K562 (cell line): ENCODE measurements around the gene ZSWIM8. TPM values are rescaled to one million over a fixed set of nuclear protein-coding genes. Genes with fewer than 3 reads are reported as not detected.

Source experiments
- ATF7 ChIP-seq: fragments of 450-650 bp; IDR thresholded peaks from 2 replicates; pipeline ENCODE4 v1.7.1; 2014; ENCODE audit warnings: mild to moderate bottlenecking, moderate library complexity
- BCL6 ChIP-seq: fragments of 250-450 bp; sonication (Bioruptor Pico); IDR thresholded peaks from 2 replicates; pipeline ENCODE4 v1.4.0; 2020
- CREB1 ChIP-seq, 2 experiments: sonication (generic) in 1 of 2; formaldehyde crosslinking in 1 of 2; IDR thresholded peaks; 2 replicates each; pipeline versions ENCODE4 v1.6.1 to v1.8.0; 2012 to 2022; ENCODE audit warnings: inconsistent platforms in 1 of 2, mild to moderate bottlenecking in 1 of 2, missing genetic modification reagents in 1 of 2, moderate library complexity in 1 of 2
- CSDE1 ChIP-seq, 2 experiments: fragments of 450-650 bp; IDR thresholded peaks; 2 replicates each; pipeline ENCODE4 v1.6.1; 2016; ENCODE audit warnings: mild to moderate bottlenecking in 1 of 2
- EGR1 ChIP-seq: fragments of 450-650 bp; conservative IDR thresholded peaks from 2 replicates; pipeline ENCODE4 v1.6.1; 2017; ENCODE audit warnings: mild to moderate bottlenecking
- ELF4 ChIP-seq: fragments of 450-650 bp; formaldehyde crosslinking; IDR thresholded peaks from 2 replicates; pipeline ENCODE4 v1.4.0; 2022; ENCODE audit warnings: missing genetic modification characterization
- EP400 ChIP-seq: fragments of 450-650 bp; IDR thresholded peaks from 2 replicates; pipeline ENCODE4 v1.6.1; 2017; ENCODE audit warnings: antibody characterized with exemption, mild to moderate bottlenecking, moderate library complexity
- FOXK1 ChIP-seq: sonication (generic); formaldehyde crosslinking; IDR thresholded peaks from 2 replicates; pipeline ENCODE4 v1.8.0; 2022; ENCODE audit warnings: missing genetic modification reagents, mild to moderate bottlenecking, borderline replicate concordance
- GABPB1 ChIP-seq: sonication (generic); formaldehyde crosslinking; IDR thresholded peaks from 2 replicates; pipeline ENCODE4 v1.8.0; 2022; ENCODE audit warnings: mild to moderate bottlenecking, missing genetic modification reagents
- HDAC1 ChIP-seq, 2 experiments: fragments of 450-650 bp; IDR thresholded peaks; 2 replicates each; pipeline ENCODE4 v1.6.1; 2016 to 2017; ENCODE audit warnings: inconsistent platforms in 1 of 2, mild to moderate bottlenecking in 1 of 2, moderate library complexity in 1 of 2
- NR1H2 ChIP-seq: sonication (generic); formaldehyde crosslinking; IDR thresholded peaks from 2 replicates; pipeline ENCODE4 v1.4.0; 2020; ENCODE audit warnings: mild to moderate bottlenecking, missing genetic modification reagents
- POLR2H ChIP-seq: IDR thresholded peaks from 2 replicates; pipeline ENCODE4 v1.6.1; 2016; ENCODE audit warnings: missing genetic modification characterization, low read depth, mild to moderate bottlenecking, control low read depth, missing compliant biosample characterization, moderate library complexity
- SRF ChIP-seq, 2 experiments: fragments of 250-450, 450-650 bp in 1 of 2; sonication (Bioruptor Pico) in 1 of 2; sonication (generic) in 1 of 2; formaldehyde crosslinking; IDR thresholded peaks; 2 replicates each; pipeline versions ENCODE4 v1.5.0 to v1.5.1; 2020 to 2022; ENCODE audit warnings: mild to moderate bottlenecking in 1 of 2, missing genetic modification reagents in 1 of 2
- ZNF23 ChIP-seq: fragments of 250-450 bp; sonication (Bioruptor Pico); IDR thresholded peaks from 2 replicates; pipeline ENCODE4 v1.4.0; 2020; ENCODE audit warnings: mild to moderate bottlenecking
- ZNF584 ChIP-seq: fragments of 200-800 bp; sonication (Bioruptor generic); IDR thresholded peaks from 2 replicates; pipeline ENCODE4 v1.6.1; 2016; ENCODE audit warnings: low read depth, mild to moderate bottlenecking, missing genetic modification characterization, missing compliant biosample characterization
- ZNF766 ChIP-seq: fragments of 200-800 bp; sonication (Bioruptor generic); conservative IDR thresholded peaks from 2 replicates; pipeline ENCODE4 v1.6.1; 2016; ENCODE audit warnings: missing genetic modification characterization, missing compliant biosample characterization
- polyA plus RNA-seq, 8 experiments: library from polyadenylated mRNA; depleted of rRNA in 4 of 8; stranded (reverse) in 5 of 8; unstranded in 3 of 8; fragments of >200 nt; fragmentation: Nextera tagmentation in 2 of 8; fragmentation: Illumina TruSeq in 1 of 8; extraction: Ambion mirVana in 2 of 8; extraction: Trizol in 1 of 8; gene quantifications; 2 replicates each; pipeline versions ENCODE4 v1.2.1 to v1.2.3, GENCODE V29; 2011 to 2014; ENCODE audit warnings: inconsistent platforms in 1 of 8, missing spikeins in 1 of 8
- total RNA-seq, 7 experiments: library from RNA; depleted of rRNA in 6 of 7; stranded (reverse); fragments of >200 nt in 6 of 7; fragmentation: Illumina TruSeq in 2 of 7; extraction: Trizol in 2 of 7; gene quantifications; 2 replicates each; pipeline versions ENCODE4 v1.2.1 to v1.2.3, GENCODE V29; 2011 to 2021; ENCODE audit warnings: low replicate concordance in 1 of 7
- TF ChIP-seq, protein P1 (sequence below): IDR thresholded peaks from 2 replicates; pipeline ENCODE4 v1.6.1; 2011; ENCODE audit not compliant: insufficient read length; ENCODE audit errors: extremely low read depth
- TF ChIP-seq, protein P2 (sequence below): fragments of 250-450 bp; sonication (Bioruptor Pico); IDR thresholded peaks from 2 replicates; pipeline ENCODE4 v1.5.0; 2022; ENCODE audit warnings: mild to moderate bottlenecking
- TF ChIP-seq, protein P3 (sequence below), 2 experiments: IDR thresholded peaks; 2 replicates each; pipeline ENCODE4 v1.6.1; 2011; ENCODE audit warnings: borderline replicate concordance in 1 of 2, control low read depth in 1 of 2, low read depth in 1 of 2, low read length in 1 of 2, mild to moderate bottlenecking in 1 of 2, mixed read lengths in 1 of 2, moderate library complexity in 1 of 2; ENCODE audit not compliant: insufficient read depth in 1 of 2, insufficient read length in 1 of 2, poor library complexity in 1 of 2, severe bottlenecking in 1 of 2; ENCODE audit errors: extremely low read depth in 1 of 2
- TF ChIP-seq, protein P4 (sequence below): sonication (generic); formaldehyde crosslinking; IDR thresholded peaks from 2 replicates; pipeline ENCODE4 v1.8.1; 2023; ENCODE audit warnings: mild to moderate bottlenecking, missing genetic modification reagents

The ZSWIM8 gene
- total and polyA plus RNA-seq, 9 of the 15 experiments (the other 6 are each of a cell fraction or from before 2014, with no cell fraction given) = 5.6 to 47.8 (median 26.7) TPM

DNA sequence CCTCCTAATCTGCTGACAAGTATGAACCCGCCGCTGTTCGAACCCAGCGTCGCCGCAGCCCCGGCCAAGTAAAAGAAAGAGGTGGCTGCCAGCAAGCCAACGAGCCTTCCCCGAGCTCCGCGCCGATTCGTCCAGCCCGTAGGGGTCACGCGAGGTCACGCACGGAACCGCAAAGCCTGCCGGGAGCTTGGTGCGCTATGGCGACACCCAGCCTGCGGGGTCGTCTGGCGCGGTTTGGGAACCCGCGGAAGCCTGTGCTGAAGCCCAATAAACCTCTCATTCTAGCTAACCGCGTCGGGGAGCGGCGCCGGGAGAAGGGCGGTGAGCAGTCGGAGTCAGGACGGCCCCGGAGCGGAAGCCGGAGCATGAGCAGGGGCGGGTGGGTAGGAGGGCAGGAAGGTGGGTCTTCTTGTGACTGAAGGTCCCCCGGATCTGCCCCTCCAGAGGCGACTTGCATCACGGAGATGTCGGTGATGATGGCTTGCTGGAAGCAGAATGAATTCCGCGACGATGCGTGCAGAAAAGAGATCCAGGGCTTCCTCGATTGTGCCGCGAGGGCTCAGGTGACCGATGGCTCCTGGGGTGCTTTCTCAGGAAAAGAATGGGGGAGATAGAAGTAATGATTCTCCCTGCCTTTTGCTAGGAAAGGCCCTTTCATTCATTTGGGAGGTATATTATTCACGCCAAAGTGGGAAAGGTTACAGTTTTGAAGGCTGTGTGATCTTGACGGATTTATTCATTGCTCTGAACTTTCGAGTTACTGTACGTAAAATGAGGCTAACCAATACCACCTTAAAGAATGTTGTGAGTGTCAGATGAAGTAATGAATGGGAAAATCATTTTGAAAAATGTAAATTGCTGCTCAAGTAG lies 3.3 kb upstream of the ZSWIM8 start, which contains the start of gene CHCHD1 (continued):
- TF ChIP-seq, protein P1, sequence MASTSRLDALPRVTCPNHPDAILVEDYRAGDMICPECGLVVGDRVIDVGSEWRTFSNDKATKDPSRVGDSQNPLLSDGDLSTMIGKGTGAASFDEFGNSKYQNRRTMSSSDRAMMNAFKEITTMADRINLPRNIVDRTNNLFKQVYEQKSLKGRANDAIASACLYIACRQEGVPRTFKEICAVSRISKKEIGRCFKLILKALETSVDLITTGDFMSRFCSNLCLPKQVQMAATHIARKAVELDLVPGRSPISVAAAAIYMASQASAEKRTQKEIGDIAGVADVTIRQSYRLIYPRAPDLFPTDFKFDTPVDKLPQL = peak; percentile 64
- no peak; a peak in 1 of 4 replicates for TF ChIP-seq CSDE1 (IDR thresholded peaks at IDR 0.05)
- TF ChIP-seq EP400 = peak; percentile 92
- TF ChIP-seq POLR2H (tag) = peak; percentile 77
- TF ChIP-seq CREB1 (IDR thresholded peaks at IDR 0.05) = peak; percentile 47; the same call in 1 of the 2 replicates
- TF ChIP-seq CREB1 (CRISPR knock-in tag; IDR thresholded peaks at IDR 0.05) = peak; percentile 83
- peak; percentile 48; the same call in 1 of the 2 replicates for TF ChIP-seq EGR1
- TF ChIP-seq ELF4 (CRISPR knock-in tag) = 0 out of 2 replicates have a peak, but pooled peaks have one; percentile 5
- peak; percentile 94 for TF ChIP-seq NR1H2 (CRISPR knock-in tag)
- TF ChIP-seq ZNF766 (CRISPR knock-in tag) = peak; percentile 98
- peak; percentile 82 for TF ChIP-seq ATF7
- no peak for TF ChIP-seq BCL6 (CRISPR knock-in tag)
- TF ChIP-seq GABPB1 = peak; percentile 77
- TF ChIP-seq, protein P2, sequence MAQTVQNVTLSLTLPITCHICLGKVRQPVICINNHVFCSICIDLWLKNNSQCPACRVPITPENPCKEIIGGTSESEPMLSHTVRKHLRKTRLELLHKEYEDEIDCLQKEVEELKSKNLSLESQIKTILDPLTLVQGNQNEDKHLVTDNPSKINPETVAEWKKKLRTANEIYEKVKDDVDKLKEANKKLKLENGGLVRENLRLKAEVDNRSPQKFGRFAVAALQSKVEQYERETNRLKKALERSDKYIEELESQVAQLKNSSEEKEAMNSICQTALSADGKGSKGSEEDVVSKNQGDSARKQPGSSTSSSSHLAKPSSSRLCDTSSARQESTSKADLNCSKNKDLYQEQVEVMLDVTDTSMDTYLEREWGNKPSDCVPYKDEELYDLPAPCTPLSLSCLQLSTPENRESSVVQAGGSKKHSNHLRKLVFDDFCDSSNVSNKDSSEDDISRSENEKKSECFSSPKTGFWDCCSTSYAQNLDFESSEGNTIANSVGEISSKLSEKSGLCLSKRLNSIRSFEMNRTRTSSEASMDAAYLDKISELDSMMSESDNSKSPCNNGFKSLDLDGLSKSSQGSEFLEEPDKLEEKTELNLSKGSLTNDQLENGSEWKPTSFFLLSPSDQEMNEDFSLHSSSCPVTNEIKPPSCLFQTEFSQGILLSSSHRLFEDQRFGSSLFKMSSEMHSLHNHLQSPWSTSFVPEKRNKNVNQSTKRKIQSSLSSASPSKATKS (CRISPR knock-in tag) = no peak
- TF ChIP-seq, protein P3, sequence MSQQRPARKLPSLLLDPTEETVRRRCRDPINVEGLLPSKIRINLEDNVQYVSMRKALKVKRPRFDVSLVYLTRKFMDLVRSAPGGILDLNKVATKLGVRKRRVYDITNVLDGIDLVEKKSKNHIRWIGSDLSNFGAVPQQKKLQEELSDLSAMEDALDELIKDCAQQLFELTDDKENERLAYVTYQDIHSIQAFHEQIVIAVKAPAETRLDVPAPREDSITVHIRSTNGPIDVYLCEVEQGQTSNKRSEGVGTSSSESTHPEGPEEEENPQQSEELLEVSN (IDR thresholded peaks at IDR 0.05; ENCODE audit: borderline replicate concordance in 1 of 2, extremely low read depth in 1 of 2, insufficient read depth in 1 of 2, insufficient read length in 1 of 2, low read depth in 1 of 2, low read length in 1 of 2, poor library complexity in 1 of 2, severe bottlenecking in 1 of 2) = peak; percentile 35 to 36
- TF ChIP-seq, protein P4, sequence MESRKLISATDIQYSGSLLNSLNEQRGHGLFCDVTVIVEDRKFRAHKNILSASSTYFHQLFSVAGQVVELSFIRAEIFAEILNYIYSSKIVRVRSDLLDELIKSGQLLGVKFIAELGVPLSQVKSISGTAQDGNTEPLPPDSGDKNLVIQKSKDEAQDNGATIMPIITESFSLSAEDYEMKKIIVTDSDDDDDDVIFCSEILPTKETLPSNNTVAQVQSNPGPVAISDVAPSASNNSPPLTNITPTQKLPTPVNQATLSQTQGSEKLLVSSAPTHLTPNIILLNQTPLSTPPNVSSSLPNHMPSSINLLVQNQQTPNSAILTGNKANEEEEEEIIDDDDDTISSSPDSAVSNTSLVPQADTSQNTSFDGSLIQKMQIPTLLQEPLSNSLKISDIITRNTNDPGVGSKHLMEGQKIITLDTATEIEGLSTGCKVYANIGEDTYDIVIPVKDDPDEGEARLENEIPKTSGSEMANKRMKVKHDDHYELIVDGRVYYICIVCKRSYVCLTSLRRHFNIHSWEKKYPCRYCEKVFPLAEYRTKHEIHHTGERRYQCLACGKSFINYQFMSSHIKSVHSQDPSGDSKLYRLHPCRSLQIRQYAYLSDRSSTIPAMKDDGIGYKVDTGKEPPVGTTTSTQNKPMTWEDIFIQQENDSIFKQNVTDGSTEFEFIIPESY = 0 out of 2 replicates have a peak, but pooled peaks have one; percentile 28
- TF ChIP-seq ZNF584 (CRISPR knock-in tag) = 0 out of 2 replicates have a peak, but pooled peaks have one; percentile 55
- TF ChIP-seq FOXK1 (CRISPR knock-in tag) = peak; percentile 18; the same call in 1 of the 2 replicates
- TF ChIP-seq ZNF23 = no peak
- TF ChIP-seq SRF (CRISPR knock-in tag; IDR thresholded peaks at IDR 0.05) = 0 out of 4 replicates have a peak, but pooled peaks of 1 of the 2 experiments have one; percentile 33
- peak in 1 of 2 experiments; percentile 82; a peak in 2 of 4 replicates for TF ChIP-seq HDAC1 (IDR thresholded peaks at IDR 0.05)
